Measurements from ENCODE around the gene SMPD2.

- no peak for TF ChIP-seq CTCF (IDR thresholded peaks at IDR 0.05)
- TF ChIP-seq POLR2A (IDR thresholded peaks at IDR 0.05): no peak
- no peak for TF ChIP-seq POLR2AphosphoS5 (IDR thresholded peaks at IDR 0.05)
- no peak for TF ChIP-seq EP300 (IDR thresholded peaks at IDR 0.05)
These were observed 29.5 kb upstream of the SMPD2 start for GRCh38 chr6:109411034-109411433.
